Ovary (tissue), 3 donors: ENCODE results near the gene PPM1E.

Experiments
- CTCF ChIP-seq, 3 donors: fragments of 450-650 bp in 2 of 3; fragments of 200-600 bp in 1 of 3; IDR thresholded peaks; one replicate each; pipeline versions ENCODE4 v1.5.1 to v1.8.0; 2016 to 2022; ENCODE audit warnings: antibody characterized with exemption in 3 of 3, mild to moderate bottlenecking in 1 of 3
- POLR2A ChIP-seq: fragments of 450-650 bp; IDR thresholded peaks from one replicate; pipeline ENCODE4 v1.6.1; 2017; ENCODE audit warnings: antibody characterized with exemption, mild to moderate bottlenecking, moderate library complexity
- donor health status: DM: no; HTN: no; CAD: no.

- TF ChIP-seq CTCF (IDR thresholded peaks at IDR 0.05) (no peak), POLR2A (no peak)
These were observed 109.6 kb downstream of the PPM1E start for GRCh38 chr17:58865301-58865700.
